Caco-2 (cell line): ENCODE measurements around the gene TMEM201. TPM values are rescaled to one million over a fixed set of nuclear protein-coding genes. Genes with fewer than 3 reads are reported as not detected.

ENCODE experiments used
- BruUV-seq: library from RNA; stranded (reverse); fragments of 400-500 nt; replicated peaks from 2 replicates; lab custom pipeline; 2021; lab: Mats Ljungman, UMichigan
- CTCF ChIA-PET: fragments of 300-600 bp; sonication (Branson Sonifier 250); formaldehyde crosslinking; loops from one replicate; lab custom pipeline; 2022; ENCODE audit warnings: antibody characterized with exemption; lab: Charles Lee
- POLR2A ChIA-PET: fragments of 300-600 bp; sonication (Branson Sonifier 250); formaldehyde crosslinking; loops from one replicate; lab custom pipeline; 2022; ENCODE audit warnings: antibody characterized with exemption; lab: Charles Lee
- DNase-seq, 2 experiments: peaks; one replicate each; pipeline versions ENCODE4 v3.0.0 to v3.0.0-alpha.2; 2020 to 2022
- H3K27me3 ChIP-seq: replicated peaks from 2 replicates; pipeline ENCODE4 v1.6.0; 2011; ENCODE audit warnings: low read length; ENCODE audit not compliant: control insufficient read depth, insufficient read depth
- H3K36me3 ChIP-seq: 2 replicates; pipeline ENCODE4 v1.5.1; 2011; ENCODE audit warnings: low read length; ENCODE audit not compliant: control insufficient read depth, insufficient read depth
- H3K4me1 ChIP-seq: fragments of 250-450 bp; sonication (Bioruptor Pico); 2 replicates; pipeline ENCODE4 v1.5.1; 2020; ENCODE audit warnings: mild to moderate bottlenecking
- H3K4me3 ChIP-seq: 2 replicates; pipeline ENCODE4 v1.5.1; 2011; ENCODE audit warnings: low read depth, mild to moderate bottlenecking, control low read depth, low read length
- H3K9me3 ChIP-seq: fragments of 250-450 bp; sonication (Bioruptor Pico); 2 replicates; pipeline ENCODE4 v1.5.1; 2020; ENCODE audit warnings: mild to moderate bottlenecking, moderate library complexity
- H3K27ac Mint-ChIP-seq: one replicate; pipeline ENCODE4 v1.8.0; 2022; ENCODE audit warnings: mixed read lengths; ENCODE audit not compliant: unreplicated experiment
- H3K27me3 Mint-ChIP-seq: one replicate; pipeline ENCODE4 v1.8.0; 2022; ENCODE audit warnings: mixed read lengths; ENCODE audit not compliant: insufficient read depth, unreplicated experiment
- H3K36me3 Mint-ChIP-seq: one replicate; pipeline ENCODE4 v1.8.0; 2022; ENCODE audit warnings: mild to moderate bottlenecking, mixed read lengths; ENCODE audit not compliant: insufficient read depth, unreplicated experiment
- H3K4me1 Mint-ChIP-seq: one replicate; pipeline ENCODE4 v1.8.0; 2022; ENCODE audit warnings: low read depth, mixed read lengths; ENCODE audit not compliant: unreplicated experiment
- H3K4me3 Mint-ChIP-seq: one replicate; pipeline ENCODE4 v1.8.0; 2022; ENCODE audit warnings: mild to moderate bottlenecking, moderate library complexity, mixed read lengths; ENCODE audit not compliant: unreplicated experiment
- H3K9me3 Mint-ChIP-seq: one replicate; pipeline ENCODE4 v1.8.0; 2022; ENCODE audit warnings: mixed read lengths; ENCODE audit not compliant: unreplicated experiment
- intact Hi-C: fragments of 100-400 bp; cut with micrococcal nuclease; formaldehyde crosslinking; loops from one replicate; pipeline ENCODE4 v1.10.0; 2022; ENCODE audit not compliant: unreplicated experiment
- total RNA-seq: library from RNA; stranded (reverse); gene quantifications from 2 replicates; pipeline ENCODE4 v1.2.3, GENCODE V29; 2022
- TF ChIP-seq, protein P1 (sequence below), 2 experiments: fragments of 200-600 bp in 1 of 2; IDR thresholded peaks; 1 replicate in 1 of 2; 2 replicates in 1 of 2; pipeline versions ENCODE4 v1.5.1 to v1.8.0; 2011 to 2022; ENCODE audit warnings: antibody characterized with exemption in 1 of 2, control low read depth in 1 of 2, inconsistent platforms in 1 of 2, low read depth in 1 of 2, low read length in 1 of 2, mild to moderate bottlenecking in 1 of 2, moderate library complexity in 1 of 2; ENCODE audit not compliant: insufficient read depth in 1 of 2, severe bottlenecking in 1 of 2, unreplicated experiment in 1 of 2

The TMEM201 gene
- total RNA-seq, 1 experiment from 2014 or later, result 27.2 TPM

DNA sequence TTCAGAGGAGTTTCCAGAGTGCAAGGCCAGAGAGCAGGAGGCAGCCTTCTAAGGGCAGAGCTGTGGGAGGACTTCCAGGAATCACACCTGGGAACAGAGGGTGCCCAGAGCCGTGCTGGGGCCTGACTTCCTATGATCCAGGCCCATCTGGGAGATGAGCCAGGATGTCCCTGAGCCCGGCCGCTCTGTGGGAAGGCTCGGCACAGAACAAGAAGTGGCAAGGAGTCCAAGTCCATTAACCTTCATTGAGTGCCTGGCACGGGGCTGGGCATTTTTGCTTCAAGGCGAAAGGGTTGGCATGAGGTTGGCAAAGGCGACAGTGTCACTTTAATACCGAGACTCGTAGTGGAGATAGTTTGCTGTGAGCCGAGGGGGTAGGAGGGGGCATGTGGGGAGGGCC is 18.2 kb downstream of the TMEM201 start:
- Histone ChIP-seq H3K36me3 (no peaks in the 10 kb centered on the region), H3K4me3 (no peak overlapping the region), H3K9me3 (no peaks in the 10 kb centered on the region), H3K27me3 (no peaks in the 10 kb centered on the region), H3K4me1 (no peaks in the 10 kb centered on the region)
- DNase-seq, result no peak
- no TSS peak for BruUV-seq
- Mint-ChIP-seq H3K4me1 (no peaks in the 10 kb centered on the region), H3K4me3 (no peak overlapping the region), H3K9me3 (no peaks in the 10 kb centered on the region), H3K27ac (no peak overlapping the region), H3K27me3 (no peaks in the 10 kb centered on the region), H3K36me3 (peaks cover 6% of the 10 kb centered on the region)
- ChIA-PET POLR2A (no interaction called here), CTCF (no interaction called here)
- TF ChIP-seq, protein P1, sequence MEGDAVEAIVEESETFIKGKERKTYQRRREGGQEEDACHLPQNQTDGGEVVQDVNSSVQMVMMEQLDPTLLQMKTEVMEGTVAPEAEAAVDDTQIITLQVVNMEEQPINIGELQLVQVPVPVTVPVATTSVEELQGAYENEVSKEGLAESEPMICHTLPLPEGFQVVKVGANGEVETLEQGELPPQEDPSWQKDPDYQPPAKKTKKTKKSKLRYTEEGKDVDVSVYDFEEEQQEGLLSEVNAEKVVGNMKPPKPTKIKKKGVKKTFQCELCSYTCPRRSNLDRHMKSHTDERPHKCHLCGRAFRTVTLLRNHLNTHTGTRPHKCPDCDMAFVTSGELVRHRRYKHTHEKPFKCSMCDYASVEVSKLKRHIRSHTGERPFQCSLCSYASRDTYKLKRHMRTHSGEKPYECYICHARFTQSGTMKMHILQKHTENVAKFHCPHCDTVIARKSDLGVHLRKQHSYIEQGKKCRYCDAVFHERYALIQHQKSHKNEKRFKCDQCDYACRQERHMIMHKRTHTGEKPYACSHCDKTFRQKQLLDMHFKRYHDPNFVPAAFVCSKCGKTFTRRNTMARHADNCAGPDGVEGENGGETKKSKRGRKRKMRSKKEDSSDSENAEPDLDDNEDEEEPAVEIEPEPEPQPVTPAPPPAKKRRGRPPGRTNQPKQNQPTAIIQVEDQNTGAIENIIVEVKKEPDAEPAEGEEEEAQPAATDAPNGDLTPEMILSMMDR (IDR thresholded peaks at IDR 0.05; ENCODE audit: insufficient read depth in 1 of 2, low read depth in 1 of 2, low read length in 1 of 2, severe bottlenecking in 1 of 2, unreplicated experiment in 1 of 2), result no peak
- intact Hi-C loops, result no loop called here

DNA sequence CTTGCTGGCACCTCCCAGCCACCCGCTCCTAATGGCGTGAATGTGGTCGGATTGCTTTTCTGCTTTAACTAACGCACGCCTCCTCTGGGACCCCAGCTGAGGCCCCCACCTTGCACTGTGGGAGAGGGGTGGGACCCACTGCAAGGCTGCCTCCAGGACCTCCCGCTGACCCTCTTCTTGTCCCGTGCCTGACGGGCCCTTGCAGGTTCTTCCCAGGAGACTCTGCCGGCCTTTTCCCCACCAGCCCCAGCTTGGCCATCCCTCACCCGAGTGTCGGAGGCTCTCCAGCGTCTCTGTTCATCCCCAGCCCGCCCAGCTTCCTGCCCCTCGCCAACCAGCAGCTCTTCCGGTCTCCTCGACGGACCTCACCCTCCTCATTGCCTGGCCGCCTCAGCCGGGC is 18.6 kb downstream of the TMEM201 start:
- Histone ChIP-seq H3K9me3 (no peaks in the 10 kb centered on the region), H3K27me3 (no peaks in the 10 kb centered on the region), H3K4me1 (no peaks in the 10 kb centered on the region), H3K36me3 (no peaks in the 10 kb centered on the region), H3K4me3 (no peak overlapping the region)
- Mint-ChIP-seq H3K27me3 (no peaks in the 10 kb centered on the region), H3K4me3 (no peak overlapping the region), H3K27ac (no peak overlapping the region), H3K4me1 (no peaks in the 10 kb centered on the region), H3K36me3 (peaks cover 6% of the 10 kb centered on the region), H3K9me3 (no peaks in the 10 kb centered on the region)
- TF ChIP-seq, protein P1 (IDR thresholded peaks at IDR 0.05; ENCODE audit: insufficient read depth in 1 of 2, low read depth in 1 of 2, low read length in 1 of 2, severe bottlenecking in 1 of 2, unreplicated experiment in 1 of 2), result no peak
- CTCF ChIA-PET, result no interaction called here
- no peak for DNase-seq
- intact Hi-C loops, result no loop called here
- no TSS peak for BruUV-seq
- POLR2A ChIA-PET, result no interaction called here

DNA sequence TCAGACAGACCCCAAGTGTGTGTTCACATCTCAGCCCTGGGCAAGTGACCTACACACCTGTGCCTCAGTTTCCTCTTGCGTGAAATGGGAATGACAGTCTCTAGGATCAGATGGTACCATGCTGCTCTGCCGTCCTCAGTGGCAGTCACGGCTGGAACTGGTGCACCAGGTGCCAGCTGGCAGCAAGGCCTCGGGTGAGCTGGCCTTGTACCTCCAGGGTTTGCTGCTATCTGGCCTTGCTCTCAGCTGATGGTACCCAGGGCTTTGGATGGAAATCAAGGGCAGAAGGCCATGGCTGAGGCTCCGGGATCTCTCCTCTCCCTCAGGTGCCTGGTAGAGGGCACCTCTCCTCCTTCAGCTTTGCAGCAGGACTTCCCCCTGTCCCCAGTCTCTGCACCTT is 21.3 kb downstream of the TMEM201 start:
- Mint-ChIP-seq H3K9me3 (no peaks in the 10 kb centered on the region), H3K27me3 (no peaks in the 10 kb centered on the region), H3K27ac (no peak overlapping the region), H3K4me1 (no peaks in the 10 kb centered on the region), H3K4me3 (no peak overlapping the region), H3K36me3 (peaks cover 6% of the 10 kb centered on the region)
- H3K4me3 ChIP-seq, result no peak overlapping the region
- H3K36me3 ChIP-seq, result no peaks in the 10 kb centered on the region
- no TSS peak for BruUV-seq
- H3K27me3 ChIP-seq, result no peaks in the 10 kb centered on the region
- ChIA-PET POLR2A (no interaction called here), CTCF (no interaction called here)
- no peaks in the 10 kb centered on the region for H3K4me1 ChIP-seq
- intact Hi-C loops, result no loop called here
- TF ChIP-seq, protein P1 (IDR thresholded peaks at IDR 0.05; ENCODE audit: insufficient read depth in 1 of 2, low read depth in 1 of 2, low read length in 1 of 2, severe bottlenecking in 1 of 2, unreplicated experiment in 1 of 2), result no peak
- no peak for DNase-seq
- H3K9me3 ChIP-seq, result no peaks in the 10 kb centered on the region
